ENCODE measurements around the gene SH2B3. TPM values are rescaled to one million over a fixed set of nuclear protein-coding genes. Genes with fewer than 3 reads are reported as not detected.

Gene SH2B3
- total and polyA plus RNA-seq, 2 donors from 2014 or later = 7.3 to 35.0 TPM

DNA sequence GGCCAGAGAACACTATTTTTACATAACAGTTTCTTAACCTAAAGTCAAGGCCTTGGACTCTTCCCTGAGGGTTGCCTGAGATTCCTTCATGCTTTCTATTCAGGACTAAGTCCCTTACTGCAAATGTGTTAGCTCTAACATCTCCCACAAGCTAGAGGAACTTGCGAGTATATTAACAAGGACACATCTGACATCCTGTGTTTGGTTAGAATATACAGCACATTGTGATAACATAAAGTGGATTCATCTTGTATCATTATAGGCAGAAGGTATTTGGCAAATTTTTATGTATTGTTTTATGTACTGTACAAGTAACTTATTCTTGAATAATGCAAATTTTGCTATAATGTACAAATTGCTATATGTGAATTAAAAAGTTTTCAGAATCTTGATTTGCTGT, 45.5 kb downstream of the SH2B3 start:
- Histone ChIP-seq H3K4me3 (ENCODE audit: low read length in 3 of 3) (no peak overlapping the region), H3K9ac (ENCODE audit: low read length in 3 of 3) (no peak overlapping the region), H3K27me3 (ENCODE audit: control insufficient read depth, insufficient read depth, low read length) (no peaks in the 10 kb centered on the region), H3K9me3 (ENCODE audit: control insufficient read depth in 2 of 3, insufficient read depth in 1 of 3, low read length in 3 of 3) (no peaks in the 10 kb centered on the region), H3K4me1 (ENCODE audit: control insufficient read depth in 2 of 3, insufficient read depth in 2 of 3, low read depth in 1 of 3, low read length in 3 of 3) (peaks cover 0 to 37% (median 13%) of the 10 kb centered on the region in 3 donors), H3K27ac (ENCODE audit: low read depth in 2 of 2, low read length in 2 of 2) (no peak overlapping the region), H3K36me3 (ENCODE audit: control insufficient read depth in 2 of 3, insufficient read depth in 3 of 3, low read length in 3 of 3) (peaks cover 21 to 59% (median 46%) of the 10 kb centered on the region in 3 donors)
- DNase-seq (no peak), FAIRE-seq (no peak)
- TF ChIP-seq, protein P1, sequence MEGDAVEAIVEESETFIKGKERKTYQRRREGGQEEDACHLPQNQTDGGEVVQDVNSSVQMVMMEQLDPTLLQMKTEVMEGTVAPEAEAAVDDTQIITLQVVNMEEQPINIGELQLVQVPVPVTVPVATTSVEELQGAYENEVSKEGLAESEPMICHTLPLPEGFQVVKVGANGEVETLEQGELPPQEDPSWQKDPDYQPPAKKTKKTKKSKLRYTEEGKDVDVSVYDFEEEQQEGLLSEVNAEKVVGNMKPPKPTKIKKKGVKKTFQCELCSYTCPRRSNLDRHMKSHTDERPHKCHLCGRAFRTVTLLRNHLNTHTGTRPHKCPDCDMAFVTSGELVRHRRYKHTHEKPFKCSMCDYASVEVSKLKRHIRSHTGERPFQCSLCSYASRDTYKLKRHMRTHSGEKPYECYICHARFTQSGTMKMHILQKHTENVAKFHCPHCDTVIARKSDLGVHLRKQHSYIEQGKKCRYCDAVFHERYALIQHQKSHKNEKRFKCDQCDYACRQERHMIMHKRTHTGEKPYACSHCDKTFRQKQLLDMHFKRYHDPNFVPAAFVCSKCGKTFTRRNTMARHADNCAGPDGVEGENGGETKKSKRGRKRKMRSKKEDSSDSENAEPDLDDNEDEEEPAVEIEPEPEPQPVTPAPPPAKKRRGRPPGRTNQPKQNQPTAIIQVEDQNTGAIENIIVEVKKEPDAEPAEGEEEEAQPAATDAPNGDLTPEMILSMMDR (IDR thresholded peaks at IDR 0.05; ENCODE audit: borderline replicate concordance, extremely low read depth, insufficient read depth) = no peak
- intact Hi-C loops (cut with DNase I) = loop anchor here (5.0 kb wide), 1 partner anchor 54 kb away; no protein-coding TSS in a partner anchor

DNA sequence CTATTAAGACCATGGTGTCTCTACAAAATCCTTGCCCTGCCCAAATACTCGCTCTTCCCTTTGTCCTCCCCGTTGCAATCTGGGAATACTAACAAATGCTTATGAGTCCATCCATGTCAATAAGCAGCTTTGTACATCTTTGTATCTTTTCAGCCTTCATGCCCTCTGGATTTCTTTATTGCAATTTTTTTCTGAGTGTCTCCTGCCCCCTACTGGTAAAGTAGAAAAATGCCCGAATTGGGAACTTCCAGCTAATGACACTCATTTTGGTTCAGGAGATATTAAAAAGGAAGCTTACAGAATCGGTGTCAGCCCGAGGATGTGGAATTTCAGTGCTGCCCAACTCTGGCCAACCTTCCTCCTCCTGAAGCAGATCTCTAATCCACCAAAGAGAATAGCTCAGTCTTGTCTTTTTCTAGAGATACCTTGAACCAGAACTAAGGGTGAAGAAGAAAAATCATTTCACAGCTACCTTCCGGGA, 46.0 kb downstream of the SH2B3 start:
- Histone ChIP-seq H3K9ac (ENCODE audit: low read length in 3 of 3) (no peak overlapping the region), H3K4me1 (ENCODE audit: control insufficient read depth in 2 of 3, insufficient read depth in 2 of 3, low read depth in 1 of 3, low read length in 3 of 3) (peaks cover 0 to 33% (median 12%) of the 10 kb centered on the region in 3 donors), H3K36me3 (ENCODE audit: control insufficient read depth in 2 of 3, insufficient read depth in 3 of 3, low read length in 3 of 3) (peaks cover 22 to 60% (median 47%) of the 10 kb centered on the region in 3 donors), H3K9me3 (ENCODE audit: control insufficient read depth in 2 of 3, insufficient read depth in 1 of 3, low read length in 3 of 3) (no peaks in the 10 kb centered on the region), H3K4me3 (ENCODE audit: low read length in 3 of 3) (no peak overlapping the region), H3K27me3 (ENCODE audit: control insufficient read depth, insufficient read depth, low read length) (no peaks in the 10 kb centered on the region), H3K27ac (ENCODE audit: low read depth in 2 of 2, low read length in 2 of 2) (no peak overlapping the region)
- TF ChIP-seq, protein P1 (IDR thresholded peaks at IDR 0.05; ENCODE audit: borderline replicate concordance, extremely low read depth, insufficient read depth) = peak; percentile 66
- intact Hi-C loops (cut with DNase I) = loop anchor here (5.0 kb wide), 1 partner anchor 54 kb away; no protein-coding TSS in a partner anchor
- FAIRE-seq (no peak), DNase-seq (peak in 2 of 5 donors; percentile 58 to 66)

DNA sequence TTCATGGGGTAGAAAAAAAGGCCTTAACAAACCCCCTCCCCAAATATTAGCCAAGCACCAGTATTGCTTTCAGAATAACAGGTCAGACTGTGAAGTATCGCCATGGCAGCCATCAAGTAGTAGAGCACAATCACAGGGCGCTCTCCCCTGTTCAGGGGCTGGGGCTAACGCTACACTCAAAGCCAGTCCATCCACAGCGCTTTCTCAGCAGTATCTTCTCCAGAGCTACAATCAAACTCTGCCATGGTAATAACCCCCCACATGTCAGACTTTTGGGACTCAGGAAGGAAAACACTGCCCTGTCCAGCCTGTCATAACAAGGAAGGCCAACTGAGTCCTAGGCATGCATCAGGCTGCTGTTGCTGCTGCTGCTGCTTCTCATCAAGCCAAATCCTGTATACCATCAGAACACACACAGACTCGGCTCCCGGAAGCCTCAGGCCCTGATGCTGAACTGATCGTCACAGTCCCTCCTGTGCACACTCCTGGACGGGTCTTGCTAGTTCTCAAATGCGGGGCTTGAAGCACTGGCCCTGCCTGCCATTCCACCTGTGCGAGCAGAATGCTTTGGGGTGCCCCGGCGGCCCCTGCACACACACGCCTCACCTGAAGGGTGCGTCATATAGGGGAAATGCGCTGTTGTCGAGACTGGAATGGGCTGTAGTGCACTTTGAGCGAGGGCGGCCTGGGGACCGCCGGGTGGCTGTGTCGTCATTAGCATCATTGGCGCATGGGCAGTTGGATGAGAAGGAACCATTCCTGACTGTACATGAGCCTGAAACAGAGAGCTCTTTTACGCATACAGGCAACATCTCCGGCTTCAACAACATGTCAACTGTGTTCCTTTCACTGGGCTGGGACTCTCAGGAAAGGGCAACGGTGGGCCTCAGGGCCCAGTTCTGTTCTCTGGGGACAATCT, 47.6 kb downstream of the SH2B3 start:
- TF ChIP-seq, protein P1 (IDR thresholded peaks at IDR 0.05; ENCODE audit: borderline replicate concordance, extremely low read depth, insufficient read depth) = no peak
- Histone ChIP-seq H3K4me3 (ENCODE audit: low read length in 3 of 3) (no peak overlapping the region), H3K9me3 (ENCODE audit: control insufficient read depth in 2 of 3, insufficient read depth in 1 of 3, low read length in 3 of 3) (no peaks in the 10 kb centered on the region), H3K27me3 (ENCODE audit: control insufficient read depth, insufficient read depth, low read length) (no peaks in the 10 kb centered on the region), H3K9ac (ENCODE audit: low read length in 3 of 3) (no peak overlapping the region), H3K36me3 (ENCODE audit: control insufficient read depth in 2 of 3, insufficient read depth in 3 of 3, low read length in 3 of 3) (peaks cover 20 to 58% (median 48%) of the 10 kb centered on the region in 3 donors), H3K4me1 (ENCODE audit: control insufficient read depth in 2 of 3, insufficient read depth in 2 of 3, low read depth in 1 of 3, low read length in 3 of 3) (peaks cover 0 to 23% (median 12%) of the 10 kb centered on the region in 3 donors), H3K27ac (ENCODE audit: low read depth in 2 of 2, low read length in 2 of 2) (peak overlapping the region in 1 of 2 donors; percentile 5)
- intact Hi-C loops (cut with DNase I) = loop anchor here (5.0 kb wide), 1 partner anchor 56 kb away; no protein-coding TSS in a partner anchor
- no peak for FAIRE-seq
- DNase-seq = no peak
